Stimulated activated CD8-positive, alpha-beta memory T cell treated with anti-CD3 and anti-CD28 coated beads, Interleukin-2, amount 100 ng/mL, for 1 hour (primary cell): ENCODE results near the gene TPRG1L.

ENCODE experiments used
- DNase-seq, 2 donors: peaks; one replicate each; pipeline ENCODE4 v3.0.0-alpha.2; 2020; ENCODE audit warnings: low read depth in 2 of 2

The TPRG1L gene

DNA sequence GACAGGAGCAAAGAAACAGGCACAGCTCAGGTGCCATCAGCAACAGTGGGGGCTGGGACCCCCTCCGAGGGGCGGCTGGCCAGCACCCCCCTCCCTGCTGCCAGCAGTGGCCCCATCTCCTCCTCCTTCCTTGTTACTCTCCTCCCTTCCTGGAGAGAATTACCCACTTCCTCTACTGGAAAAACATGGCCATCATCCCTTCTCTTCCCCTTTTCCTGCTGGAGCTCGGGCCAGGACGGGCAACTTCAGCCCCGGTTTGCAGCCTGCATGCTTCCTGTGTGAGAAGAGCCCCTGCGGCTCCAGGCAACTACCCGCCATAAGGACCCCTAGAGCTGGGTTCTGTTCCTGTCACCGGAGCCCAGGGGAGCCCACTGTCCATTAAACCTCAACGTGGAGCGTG is 31.1 kb upstream of the TPRG1L start:
- no peak for DNase-seq

DNA sequence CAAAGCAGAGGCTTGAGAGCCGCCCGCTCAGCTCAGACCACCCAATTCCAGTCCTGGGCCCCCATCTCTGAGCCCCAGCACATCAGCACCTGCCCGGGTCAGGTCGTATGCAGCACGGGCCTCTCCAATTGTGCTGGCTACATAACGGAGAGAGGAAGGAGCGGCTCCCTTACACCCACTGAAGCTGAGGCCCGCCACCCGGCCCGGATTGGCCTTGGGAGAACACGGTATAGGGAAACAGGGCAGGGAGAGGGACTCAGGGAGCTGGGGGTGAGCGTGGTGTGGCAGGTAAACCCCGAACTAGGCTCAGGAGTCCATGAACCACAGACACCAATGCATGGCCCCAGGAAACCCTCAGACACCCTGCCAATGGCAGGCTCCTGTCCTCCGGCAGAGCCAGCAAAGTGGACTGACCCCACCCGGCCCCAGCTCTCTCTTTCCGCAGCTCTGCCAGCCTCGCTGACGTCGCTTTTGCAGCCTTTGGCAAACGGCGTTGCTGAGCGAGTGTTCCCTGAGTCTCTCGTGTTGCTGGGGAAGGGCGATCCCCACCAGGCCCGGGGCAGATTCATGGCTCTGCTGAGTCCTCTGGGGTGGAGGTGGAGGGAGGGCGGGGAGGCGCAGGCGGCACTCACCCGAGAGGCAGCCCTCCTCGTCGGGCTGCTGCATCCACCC is 30.0 kb upstream of the TPRG1L start:
- DNase-seq: no peak

DNA sequence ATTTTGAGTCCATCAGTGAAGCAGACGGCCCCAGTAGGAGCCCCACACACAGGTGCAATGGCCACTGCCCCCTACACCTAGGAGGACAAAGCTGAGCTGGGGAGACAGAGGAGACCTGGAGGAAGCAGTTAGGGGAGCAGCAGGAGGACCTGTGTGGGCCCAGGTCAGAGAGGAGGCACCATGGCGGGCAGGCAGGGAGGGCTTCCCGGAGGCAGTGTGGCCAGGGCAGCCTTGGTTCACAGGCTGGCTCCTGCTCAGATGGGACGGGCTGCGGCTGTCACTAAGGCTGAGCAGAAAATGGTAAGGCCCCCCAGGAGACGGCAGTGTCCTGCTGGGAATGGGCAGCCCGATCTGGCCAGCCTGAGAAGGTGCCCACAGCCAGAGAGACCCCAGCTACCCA is 28.9 kb upstream of the TPRG1L start:
- no peak for DNase-seq

DNA sequence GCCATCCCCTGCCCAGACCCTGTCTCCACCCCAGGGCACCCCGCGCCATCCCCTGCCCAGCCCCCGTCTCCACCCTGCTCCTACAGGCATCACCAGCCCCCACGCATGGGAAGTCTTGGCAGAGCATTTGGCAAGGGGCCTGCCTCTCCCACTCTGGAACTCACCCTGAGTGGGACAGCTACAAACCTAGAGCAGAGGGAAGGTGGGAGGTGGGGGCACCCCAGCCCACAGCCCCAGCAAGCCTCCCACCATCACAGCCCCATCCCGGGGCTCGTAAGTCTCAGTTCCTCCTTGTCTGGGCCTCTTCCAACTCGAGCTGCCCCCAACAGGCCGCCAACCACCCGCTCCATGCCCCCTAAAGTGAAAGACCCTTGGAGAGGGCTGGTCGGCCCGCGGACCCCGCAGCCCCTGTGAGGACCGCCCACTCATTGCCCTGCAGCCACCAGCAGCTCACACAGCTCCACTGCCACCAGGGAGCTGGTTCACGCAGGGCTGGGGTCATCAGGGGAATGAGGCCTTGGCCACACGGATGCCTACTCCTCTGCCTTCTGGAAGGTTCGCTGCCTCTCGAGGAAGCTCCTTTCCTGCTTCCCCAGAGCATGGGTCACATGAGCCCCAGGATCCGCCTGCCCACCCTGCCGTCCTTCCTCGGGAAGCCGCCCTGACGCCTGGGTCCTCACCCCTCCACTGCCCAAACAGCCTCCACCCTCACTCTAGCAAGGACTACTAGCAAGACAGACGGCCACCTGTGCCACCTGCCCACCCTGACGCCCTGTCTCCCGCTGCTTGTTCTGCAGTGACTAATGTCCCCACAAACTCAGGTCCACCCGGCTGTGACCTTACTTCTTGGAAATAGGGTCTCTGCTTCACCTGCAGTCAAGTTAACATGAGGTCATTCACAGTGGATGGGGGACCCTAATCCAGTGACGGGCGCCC is 27.9 kb upstream of the TPRG1L start:
- no peak for DNase-seq

DNA sequence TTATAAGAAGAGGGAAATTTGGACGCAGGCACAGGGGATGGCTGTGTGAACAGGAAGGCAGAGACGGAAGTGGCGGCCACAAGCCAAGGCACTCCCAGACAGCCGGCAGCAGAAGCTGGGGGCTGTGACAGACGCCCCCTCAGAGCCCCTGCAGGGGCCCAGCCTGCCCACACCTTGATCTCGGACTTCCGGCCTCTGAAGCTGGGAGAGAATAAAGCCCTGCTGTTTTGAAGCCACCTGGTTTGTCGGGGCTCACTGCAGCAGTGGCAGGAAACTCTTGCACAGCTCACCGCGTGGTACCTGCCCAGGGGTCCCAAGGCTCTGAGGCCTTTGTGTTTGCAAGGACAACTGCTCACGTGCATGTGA is 27.2 kb upstream of the TPRG1L start:
- no peak for DNase-seq

DNA sequence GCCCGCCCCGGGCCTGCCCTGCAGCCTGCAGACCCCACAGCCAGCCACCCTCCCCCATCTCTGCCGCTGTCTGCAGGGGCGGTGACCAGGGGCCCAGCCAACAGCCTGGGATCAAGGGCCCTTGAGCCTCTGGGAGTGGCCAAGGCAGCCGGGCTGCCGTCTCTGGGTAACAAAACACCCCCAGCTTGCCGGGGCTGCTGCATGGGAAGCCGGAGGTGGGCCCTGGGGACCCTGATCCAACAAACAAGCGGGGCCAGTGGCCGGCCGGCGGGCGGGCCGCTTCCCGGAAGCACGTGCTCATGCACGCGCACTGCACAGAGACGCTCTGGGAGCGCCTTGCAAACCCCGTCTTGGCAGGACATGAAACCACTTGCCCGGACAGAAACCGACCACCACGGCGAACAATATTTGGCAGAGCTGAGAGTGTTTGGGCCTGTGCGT is 26.7 kb upstream of the TPRG1L start:
- no peak for DNase-seq

DNA sequence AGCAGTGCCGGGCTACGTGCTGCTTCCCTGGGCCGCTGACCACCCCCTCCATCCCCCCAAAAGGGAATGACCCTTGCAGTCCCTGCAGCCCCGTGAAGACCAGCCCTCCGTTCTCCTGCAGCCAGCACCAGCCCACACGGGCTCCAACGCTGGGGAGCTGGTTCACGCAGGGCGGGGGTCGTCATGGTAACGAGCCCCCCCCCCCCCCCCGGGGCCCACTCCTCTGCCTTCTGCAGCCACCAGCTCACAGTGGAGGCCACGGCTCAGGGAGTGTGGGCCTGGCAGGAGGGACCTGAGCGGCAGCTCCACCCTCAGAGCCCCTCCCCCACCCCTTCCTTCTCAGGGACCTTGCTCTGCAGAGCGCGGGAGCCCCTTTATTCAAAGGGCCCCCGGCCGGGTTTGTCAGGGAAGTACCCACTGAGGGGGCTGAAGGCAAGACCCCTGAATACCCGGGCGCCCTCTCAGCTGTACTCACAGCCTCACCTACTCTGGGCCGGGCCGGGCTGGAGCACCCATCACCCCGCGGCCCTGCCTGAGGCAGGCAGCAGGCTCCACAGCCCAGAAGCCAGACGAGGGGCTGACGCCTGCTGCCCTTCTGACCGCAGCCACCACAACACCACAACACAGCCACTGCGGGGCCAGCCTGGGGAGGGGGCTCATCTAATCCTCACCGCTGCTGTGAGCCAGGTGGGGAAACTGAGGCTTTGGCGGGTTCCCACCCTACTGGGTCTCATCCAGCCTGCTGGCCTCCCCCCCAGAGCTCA is 26.1 kb upstream of the TPRG1L start:
- no peak for DNase-seq

DNA sequence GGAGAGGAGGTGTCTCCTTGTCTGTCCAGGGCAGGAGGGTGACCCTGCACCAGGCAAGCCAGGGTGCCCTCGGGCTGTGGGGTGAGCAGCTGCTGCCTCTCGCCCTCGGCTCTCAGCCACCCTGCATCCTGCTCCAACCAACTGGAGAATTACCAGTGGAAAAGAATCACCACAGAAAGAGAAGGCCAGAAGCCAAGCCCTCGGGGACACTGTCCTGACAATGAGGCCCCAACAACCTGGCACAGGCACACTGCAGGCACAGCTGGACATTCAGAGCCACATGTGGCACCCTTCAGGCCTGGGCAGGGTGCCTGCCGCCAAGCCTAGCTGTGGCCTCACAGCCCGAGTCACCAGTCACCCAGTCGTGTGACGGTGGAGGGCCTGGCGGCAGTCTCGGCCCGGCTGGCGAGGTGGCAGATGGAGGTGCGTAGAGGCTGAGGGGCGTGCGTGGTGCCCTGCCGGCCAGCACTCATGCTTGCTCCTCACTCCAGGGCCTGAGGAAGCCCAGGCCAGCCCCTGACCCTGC is 25.5 kb upstream of the TPRG1L start:
- no peak for DNase-seq

DNA sequence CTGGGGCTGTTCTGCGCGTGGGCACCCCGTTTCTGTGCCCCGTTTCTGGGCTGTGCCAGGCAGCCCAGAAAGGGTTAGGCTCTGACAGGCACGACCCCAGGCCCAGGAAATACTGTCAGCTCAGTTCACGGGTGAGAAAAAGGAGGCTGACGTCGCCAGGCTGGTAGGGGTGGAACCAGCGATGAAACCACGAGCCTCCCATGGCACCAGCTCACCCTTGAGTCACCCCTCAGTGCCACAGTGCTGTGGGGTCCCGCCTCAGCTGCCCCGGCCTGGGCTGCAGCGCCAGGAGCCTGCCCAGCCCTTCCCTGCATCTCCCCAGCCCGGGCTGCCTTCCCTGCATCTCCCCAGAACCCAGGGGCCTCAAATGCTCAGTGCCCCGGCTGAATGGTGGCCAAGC is 25.0 kb upstream of the TPRG1L start:
- DNase-seq: no peak

DNA sequence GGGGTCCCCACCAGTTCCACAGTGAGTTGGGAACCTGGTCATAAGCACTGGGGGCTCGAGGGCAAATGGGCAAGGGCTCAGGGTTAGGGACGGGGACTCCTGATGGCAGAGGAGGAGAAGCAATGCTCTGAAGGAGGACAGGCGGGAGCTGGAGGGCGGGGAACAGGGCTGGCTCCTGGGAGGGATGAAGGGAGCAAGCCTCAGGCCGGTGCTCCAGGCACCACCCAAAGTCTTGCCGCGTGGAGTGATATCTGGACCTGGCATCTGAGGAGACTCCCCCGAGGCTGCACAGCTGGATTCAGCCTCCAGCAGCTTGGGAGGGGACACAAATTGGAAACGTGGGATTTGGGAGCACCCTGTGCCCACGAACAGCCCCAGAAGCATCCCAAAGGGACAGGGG is 24.5 kb upstream of the TPRG1L start:
- no peak for DNase-seq

DNA sequence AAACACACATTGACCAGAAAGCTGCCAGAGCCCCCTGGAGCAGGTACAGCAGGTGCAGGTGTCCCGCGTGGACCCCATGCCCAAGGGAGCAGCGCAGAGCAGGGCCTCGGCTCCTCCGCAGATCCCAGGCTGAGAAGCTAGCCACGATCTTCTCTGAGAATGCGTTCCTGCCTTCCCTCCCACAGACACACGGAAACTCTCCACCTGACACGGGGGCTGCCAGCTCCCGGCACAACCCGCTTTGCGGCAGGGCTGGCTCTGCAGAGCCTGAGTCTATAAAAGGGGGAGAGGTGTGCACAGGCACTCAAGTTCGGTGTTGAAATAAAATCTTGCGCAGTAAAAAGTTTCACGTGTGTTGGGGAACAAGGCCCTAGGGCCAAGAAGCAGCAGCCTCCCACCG is 23.1 kb upstream of the TPRG1L start:
- DNase-seq: no peak

DNA sequence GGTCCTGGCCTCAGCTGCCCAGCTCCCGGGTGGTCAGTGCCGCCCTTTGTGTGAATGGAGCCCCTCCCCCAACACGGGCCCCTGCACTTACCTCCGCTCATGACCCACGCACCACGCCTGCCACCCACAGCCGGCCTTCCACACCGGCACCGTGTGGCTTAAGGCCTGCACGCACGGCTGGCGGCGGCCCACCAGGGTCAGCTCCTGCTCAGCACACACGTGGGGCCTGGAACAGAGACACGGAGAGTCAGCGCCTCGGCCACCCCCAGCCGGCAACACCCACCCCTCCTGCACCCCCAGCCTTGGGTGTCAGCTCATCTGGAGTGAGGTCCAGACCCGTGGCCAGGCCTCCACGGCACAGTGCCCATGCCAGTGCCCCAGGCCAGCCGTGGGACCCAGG is 22.4 kb upstream of the TPRG1L start:
- no peak for DNase-seq

DNA sequence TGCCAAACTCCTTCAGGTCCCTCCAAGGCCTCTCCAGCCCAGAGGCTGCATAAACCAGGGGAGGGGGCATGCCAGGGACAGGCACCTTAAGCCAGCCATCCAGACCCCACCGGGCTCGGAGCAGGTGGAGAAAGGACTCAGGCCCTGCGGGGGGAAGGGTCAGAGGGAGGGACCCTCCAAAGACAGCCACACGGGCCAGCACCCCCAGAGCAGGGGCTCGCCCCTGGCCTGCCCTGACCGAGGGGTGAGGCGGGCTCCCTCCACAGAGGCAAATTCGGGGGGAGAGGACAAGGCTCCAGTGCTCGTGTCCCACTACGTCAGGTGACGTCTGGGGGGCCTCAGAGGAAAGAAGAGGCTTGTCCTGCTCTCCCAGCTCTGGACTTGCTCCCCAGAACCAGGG is 21.7 kb upstream of the TPRG1L start:
- DNase-seq: no peak

DNA sequence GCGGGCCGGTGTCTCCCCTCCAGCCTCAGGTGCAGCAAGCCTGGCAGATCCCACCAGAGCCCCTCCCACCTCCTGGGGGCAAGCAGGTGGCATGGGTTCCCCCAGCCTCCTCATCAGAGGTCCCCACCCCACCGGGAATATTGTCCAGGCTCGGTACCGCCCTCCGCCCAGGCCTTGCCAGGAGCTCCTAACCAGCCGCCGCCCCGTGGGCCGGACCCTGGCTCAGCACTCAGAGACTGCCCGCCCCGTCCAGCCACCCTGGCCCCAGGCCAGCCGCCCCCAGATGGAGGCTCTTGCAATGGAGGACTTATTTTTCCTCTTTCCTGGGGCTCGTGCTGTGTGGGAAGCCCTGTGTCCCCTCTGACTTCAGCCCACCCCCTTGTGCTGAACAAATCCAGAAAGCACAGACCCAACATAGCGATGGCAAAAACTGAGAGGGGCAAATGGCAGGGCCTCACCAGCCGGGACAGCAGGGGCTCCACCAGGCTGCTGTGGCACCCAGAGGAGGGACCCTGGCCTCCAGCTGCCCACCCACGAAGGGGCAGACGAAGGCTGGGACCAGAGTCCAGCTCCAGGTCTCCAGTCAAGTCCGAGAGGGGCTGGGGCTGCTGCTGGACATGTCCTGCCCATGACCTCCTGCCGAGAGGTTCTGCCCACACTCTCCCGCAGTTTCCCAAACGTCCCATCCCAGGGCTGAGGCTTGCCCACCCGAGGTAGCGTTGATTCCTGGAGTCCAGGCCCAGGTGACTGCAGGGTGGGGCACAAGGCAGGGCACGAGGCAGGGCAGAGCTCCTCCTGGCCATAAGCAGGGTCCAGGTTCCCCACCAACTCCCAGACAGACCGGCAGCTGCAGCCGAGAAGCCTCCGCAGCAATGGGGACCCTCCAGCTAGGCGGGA is 21.0 kb upstream of the TPRG1L start:
- no peak for DNase-seq

DNA sequence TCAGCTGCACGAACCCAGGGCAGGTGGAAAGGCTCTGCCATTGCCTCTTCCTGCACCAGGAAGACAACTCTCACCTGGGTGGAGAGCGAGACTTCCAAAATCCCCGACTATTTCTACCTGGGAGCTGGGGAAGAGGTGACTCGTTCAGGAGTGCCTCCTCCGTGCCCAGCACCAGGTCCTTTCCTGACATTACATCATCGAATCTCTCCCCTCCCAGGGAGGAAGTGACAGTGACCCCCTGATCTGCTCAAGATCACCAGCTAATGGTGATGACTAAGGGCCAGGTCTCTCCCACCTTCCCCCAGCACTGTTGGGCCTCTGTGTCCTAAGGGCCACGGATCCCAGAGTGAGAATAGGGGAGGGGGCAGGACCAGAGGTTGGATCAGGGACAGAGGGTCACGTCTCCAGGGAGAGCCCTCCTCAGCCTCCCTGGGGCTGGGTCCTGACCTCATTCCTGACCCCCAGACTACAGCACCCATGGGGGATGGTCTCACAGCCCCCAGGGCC is 20.3 kb upstream of the TPRG1L start:
- DNase-seq: no peak

DNA sequence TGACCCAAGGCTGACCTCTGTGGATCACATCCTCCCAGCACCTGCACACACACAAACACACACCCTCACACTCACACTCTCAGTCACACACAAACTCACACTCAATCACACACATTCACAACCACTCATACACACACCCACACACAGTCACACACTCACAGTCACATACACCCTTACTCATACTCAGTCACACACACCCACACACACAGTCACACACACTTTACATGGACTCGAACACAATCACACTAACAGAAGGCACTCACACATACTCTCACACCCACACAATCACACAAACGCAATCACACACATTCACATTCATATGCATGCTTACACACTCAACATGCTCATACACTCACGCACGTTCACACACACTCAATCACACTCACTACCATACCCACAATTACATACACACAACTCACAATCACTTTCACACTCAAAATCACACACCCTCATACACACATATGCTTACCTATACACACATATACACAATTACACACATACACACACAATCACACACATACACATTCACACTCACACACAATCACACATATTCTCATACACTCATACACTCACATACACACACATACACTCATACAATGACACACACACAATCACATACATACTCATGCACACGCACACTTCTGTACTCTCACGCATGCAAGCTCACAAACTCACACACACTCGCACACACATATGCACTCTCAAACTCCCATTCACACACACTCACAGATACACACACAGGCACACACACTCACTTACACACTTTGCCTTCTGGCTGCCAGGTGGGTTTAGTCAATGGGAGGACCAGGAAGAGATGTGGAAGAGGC is 19.6 kb upstream of the TPRG1L start:
- no peak for DNase-seq

DNA sequence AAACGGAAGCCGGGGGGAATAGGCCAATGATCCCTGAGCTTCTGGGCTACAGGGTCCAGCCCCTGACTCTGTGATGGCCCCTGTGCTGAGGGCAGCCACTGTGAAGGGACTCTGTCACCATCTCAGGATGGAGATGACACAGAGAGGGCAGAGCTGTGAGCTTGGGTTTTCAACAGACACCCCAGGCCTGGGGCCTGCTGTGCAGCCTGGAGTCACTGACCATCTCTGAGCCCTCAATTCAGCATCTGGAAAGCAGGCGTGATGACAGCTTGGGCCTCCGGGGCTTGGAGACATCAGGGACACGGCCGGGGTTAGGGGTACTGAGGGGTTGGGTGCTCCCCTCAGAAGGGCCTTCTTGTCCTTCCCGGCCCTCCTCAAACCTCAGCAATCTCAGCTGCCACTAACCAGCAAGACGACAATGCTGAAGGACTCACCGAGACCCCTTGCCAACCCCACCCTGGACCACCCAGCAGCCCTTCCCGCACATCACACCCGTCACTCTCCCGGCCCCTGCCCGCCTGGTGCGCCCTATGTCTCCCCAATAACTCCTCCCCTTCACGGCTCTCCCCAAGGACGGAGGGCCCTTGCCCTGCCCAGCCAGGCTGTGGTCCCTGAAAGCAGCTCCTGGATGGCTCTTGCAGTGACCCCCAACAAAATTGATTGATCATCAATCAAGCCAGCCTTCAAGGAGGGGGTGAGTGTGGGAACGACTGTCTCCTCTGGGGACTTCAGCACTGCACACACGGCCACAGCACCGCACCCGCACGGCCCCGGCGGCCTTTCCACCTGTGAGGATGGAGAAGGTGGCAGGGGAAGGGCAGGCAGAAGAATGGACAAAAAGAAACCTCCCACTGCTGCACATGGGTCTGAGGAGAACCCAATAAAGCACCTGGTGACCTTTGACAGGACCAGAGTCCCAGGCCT is 17.8 kb upstream of the TPRG1L start:
- no peak for DNase-seq

DNA sequence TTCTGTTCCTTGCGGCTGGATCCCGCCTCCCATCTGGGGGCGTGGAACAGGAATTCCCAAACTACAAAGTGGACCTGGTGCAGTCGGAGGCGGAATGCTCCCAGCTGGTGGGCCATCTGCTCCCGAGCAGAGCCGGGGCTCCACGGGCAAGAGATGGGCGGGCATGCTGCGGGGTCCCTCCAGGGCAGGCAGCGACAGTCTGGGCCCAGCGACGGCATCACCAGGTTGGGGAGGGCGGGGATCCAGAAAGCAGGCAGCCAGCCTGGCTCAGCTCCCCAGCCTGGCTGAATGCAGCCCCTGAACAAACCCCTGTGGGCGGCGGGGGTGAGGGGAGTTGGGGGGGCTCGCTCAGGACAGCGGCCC is 17.1 kb upstream of the TPRG1L start:
- DNase-seq: no peak

DNA sequence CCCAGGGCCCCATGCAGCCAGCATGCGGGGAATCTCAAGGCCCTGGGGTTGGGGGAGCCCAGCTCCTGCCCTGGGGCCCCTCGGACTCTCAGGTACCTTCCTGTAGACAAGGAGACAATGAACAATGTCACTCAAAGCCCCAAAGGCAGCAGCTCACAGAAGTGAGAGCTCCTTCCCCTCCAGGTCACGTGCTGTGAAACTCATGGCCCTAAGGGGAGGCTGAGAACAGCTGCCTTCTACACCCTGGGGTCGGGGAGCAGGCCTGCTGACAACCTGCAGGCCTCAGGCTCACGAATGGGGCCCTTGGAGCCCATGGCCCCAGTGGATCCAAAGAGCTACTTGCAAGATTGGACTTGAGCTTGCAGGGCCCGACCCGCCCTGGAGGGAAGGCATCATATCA is 16.7 kb upstream of the TPRG1L start:
- DNase-seq: no peak
